DOHH2 (cell line): ENCODE results near the gene SST.

Experiments used
- H3F3A ChIP-seq: fragments of 200-600 bp; sonication (generic), shearing (Covaris generic); 2 replicates; pipeline ENCODE4 v1.6.0; 2016; ENCODE audit warnings: antibody characterized with exemption, mild to moderate bottlenecking; ENCODE audit not compliant: control insufficient read depth, insufficient read depth
- H3K27ac ChIP-seq: fragments of 200-600 bp; sonication (generic); 2 replicates; pipeline ENCODE4 v1.5.1; 2014; ENCODE audit warnings: low read depth, mild to moderate bottlenecking, low read length, moderate library complexity
- H3K27me3 ChIP-seq: fragments of 200-600 bp; sonication (generic); 2 replicates; pipeline ENCODE4 v1.6.1; 2014; ENCODE audit warnings: mild to moderate bottlenecking, low read length, mixed read lengths; ENCODE audit not compliant: control insufficient read depth
- H3K36me3 ChIP-seq: fragments of 200-600 bp; sonication (generic); 2 replicates; pipeline ENCODE4 v1.6.1; 2014; ENCODE audit warnings: mild to moderate bottlenecking, low read length, moderate library complexity, mixed read lengths; ENCODE audit not compliant: control insufficient read depth
- H3K4me1 ChIP-seq: fragments of 200-600 bp; sonication (generic); 2 replicates; pipeline ENCODE4 v1.6.1; 2014; ENCODE audit warnings: mild to moderate bottlenecking, low read length, mixed read lengths; ENCODE audit not compliant: control insufficient read depth
- H3K4me2 ChIP-seq: fragments of 200-600 bp; sonication (generic); 2 replicates; pipeline ENCODE4 v1.6.0; 2014; ENCODE audit warnings: mild to moderate bottlenecking, low read length, moderate library complexity
- H3K4me3 ChIP-seq: fragments of 200-600 bp; sonication (generic); 2 replicates; pipeline ENCODE4 v1.5.1; 2014; ENCODE audit warnings: mild to moderate bottlenecking, low read length, mixed read lengths
- H3K79me2 ChIP-seq: fragments of 200-600 bp; sonication (generic); 2 replicates; pipeline ENCODE4 v1.6.1; 2014; ENCODE audit warnings: mild to moderate bottlenecking, low read length, mixed read lengths; ENCODE audit not compliant: control insufficient read depth
- H3K9me2 ChIP-seq: fragments of 200-600 bp; sonication (generic); replicated peaks from 2 replicates; pipeline ENCODE4 v1.6.1; 2014; ENCODE audit warnings: mild to moderate bottlenecking, low read length, mixed read lengths; ENCODE audit not compliant: control insufficient read depth
- H3K9me3 ChIP-seq: fragments of 200-600 bp; sonication (generic); 2 replicates; pipeline ENCODE4 v1.6.1; 2014; ENCODE audit warnings: antibody characterized with exemption, low read length, mixed read lengths; ENCODE audit not compliant: control insufficient read depth, insufficient read depth
- H4K20me1 ChIP-seq: fragments of 200-600 bp; sonication (generic); 2 replicates; pipeline ENCODE4 v1.6.0; 2014; ENCODE audit warnings: low read depth, mild to moderate bottlenecking, antibody characterized with exemption, low read length, moderate library complexity; ENCODE audit not compliant: control insufficient read depth, insufficient read depth
- EZH2phosphoT487 ChIP-seq: fragments of 200-600 bp; sonication (generic); IDR thresholded peaks from 2 replicates; pipeline ENCODE4 v1.6.1; 2017; ENCODE audit warnings: borderline replicate concordance, mild to moderate bottlenecking, antibody characterized with exemption, low read length, moderate library complexity, mixed read lengths
- TF ChIP-seq, protein P1 (sequence below): fragments of 200-600 bp; sonication (generic); IDR thresholded peaks from one replicate; pipeline ENCODE4 v1.5.1; 2014; ENCODE audit warnings: antibody characterized with exemption, mild to moderate bottlenecking, low read depth, low read length; ENCODE audit not compliant: poor library complexity, severe bottlenecking

SST gene

DNA sequence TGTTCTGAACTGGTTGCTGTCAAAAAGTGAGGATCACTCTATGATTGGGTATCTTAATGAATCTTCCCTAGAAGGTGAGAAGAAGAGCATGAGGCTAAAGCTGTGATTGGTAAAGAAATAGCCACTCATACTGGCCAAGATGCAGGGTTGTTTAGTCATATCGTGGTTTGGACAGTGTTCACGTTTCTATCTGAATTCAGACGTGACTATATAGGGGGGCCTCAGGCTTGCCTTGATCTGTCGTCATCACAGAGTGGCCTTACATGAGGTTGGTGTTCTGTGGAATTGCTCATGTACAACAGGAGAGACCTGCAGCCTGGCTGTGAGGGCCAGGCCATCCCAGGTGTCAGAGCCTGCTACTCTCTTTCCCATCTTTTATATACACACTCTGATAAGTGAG, 19.8 kb upstream of the SST start:
- H3K4me1 ChIP-seq, result no peaks in the 10 kb centered on the region
- no peaks in the 10 kb centered on the region for H3K9me2 ChIP-seq
- H3K4me3 ChIP-seq, result no peak overlapping the region
- H3K4me2 ChIP-seq, result no peak overlapping the region
- 0 out of 2 replicates have a peak, but pooled peaks cover 3% of the 10 kb centered on the region for H3K9me3 ChIP-seq
- peaks cover 14% of the 10 kb centered on the region for H3K27me3 ChIP-seq
- no peaks in the 10 kb centered on the region for H3F3A ChIP-seq
- no peak overlapping the region for H3K27ac ChIP-seq
- H3K79me2 ChIP-seq, result no peaks in the 10 kb centered on the region
- TF ChIP-seq, protein P1, sequence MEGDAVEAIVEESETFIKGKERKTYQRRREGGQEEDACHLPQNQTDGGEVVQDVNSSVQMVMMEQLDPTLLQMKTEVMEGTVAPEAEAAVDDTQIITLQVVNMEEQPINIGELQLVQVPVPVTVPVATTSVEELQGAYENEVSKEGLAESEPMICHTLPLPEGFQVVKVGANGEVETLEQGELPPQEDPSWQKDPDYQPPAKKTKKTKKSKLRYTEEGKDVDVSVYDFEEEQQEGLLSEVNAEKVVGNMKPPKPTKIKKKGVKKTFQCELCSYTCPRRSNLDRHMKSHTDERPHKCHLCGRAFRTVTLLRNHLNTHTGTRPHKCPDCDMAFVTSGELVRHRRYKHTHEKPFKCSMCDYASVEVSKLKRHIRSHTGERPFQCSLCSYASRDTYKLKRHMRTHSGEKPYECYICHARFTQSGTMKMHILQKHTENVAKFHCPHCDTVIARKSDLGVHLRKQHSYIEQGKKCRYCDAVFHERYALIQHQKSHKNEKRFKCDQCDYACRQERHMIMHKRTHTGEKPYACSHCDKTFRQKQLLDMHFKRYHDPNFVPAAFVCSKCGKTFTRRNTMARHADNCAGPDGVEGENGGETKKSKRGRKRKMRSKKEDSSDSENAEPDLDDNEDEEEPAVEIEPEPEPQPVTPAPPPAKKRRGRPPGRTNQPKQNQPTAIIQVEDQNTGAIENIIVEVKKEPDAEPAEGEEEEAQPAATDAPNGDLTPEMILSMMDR, result no peak
- no peak for TF ChIP-seq EZH2phosphoT487
- no peaks in the 10 kb centered on the region for H3K36me3 ChIP-seq
- no peaks in the 10 kb centered on the region for H4K20me1 ChIP-seq

DNA sequence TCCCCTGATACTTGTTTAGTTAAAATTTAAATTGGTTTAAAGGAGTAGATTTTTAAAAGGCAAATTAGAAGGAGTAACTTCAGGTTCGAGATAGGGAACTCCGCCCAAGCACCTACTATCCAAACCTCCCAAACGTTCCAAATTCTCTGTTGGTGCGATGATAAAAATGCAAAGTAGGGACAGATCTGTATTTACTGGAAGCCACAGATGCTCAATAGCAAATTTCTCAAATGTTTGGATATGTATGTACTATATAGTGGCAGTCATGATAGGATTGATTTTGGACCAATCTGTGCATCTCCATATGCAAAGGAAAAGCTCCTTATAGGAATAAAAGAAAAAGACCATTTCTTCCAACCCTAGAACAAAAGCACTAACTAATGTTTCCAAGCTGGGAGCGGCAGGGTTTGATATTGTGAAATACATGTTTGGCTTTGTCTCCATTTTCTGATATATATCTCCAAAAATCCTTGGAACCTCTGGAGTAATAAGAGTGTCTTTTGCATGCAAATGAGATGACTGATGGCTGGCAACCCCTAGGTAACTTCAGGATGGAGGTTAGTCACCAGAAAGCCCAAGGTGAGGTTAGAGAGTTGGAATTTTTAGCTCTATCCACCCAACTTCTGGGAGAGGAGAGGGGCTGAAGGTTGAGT, 16.6 kb upstream of the SST start:
- Histone ChIP-seq H3K27me3 (peaks cover 8% of the 10 kb centered on the region), H3K9me2 (no peaks in the 10 kb centered on the region), H3K79me2 (no peaks in the 10 kb centered on the region), H3K36me3 (no peaks in the 10 kb centered on the region), H4K20me1 (no peaks in the 10 kb centered on the region), H3K27ac (no peak overlapping the region), H3K4me1 (no peaks in the 10 kb centered on the region), H3K4me3 (no peak overlapping the region), H3K9me3 (0 out of 2 replicates have a peak, but pooled peaks cover 3% of the 10 kb centered on the region), H3F3A (no peaks in the 10 kb centered on the region), H3K4me2 (no peak overlapping the region)
- TF ChIP-seq, protein P1, result no peak
- TF ChIP-seq EZH2phosphoT487, result no peak

DNA sequence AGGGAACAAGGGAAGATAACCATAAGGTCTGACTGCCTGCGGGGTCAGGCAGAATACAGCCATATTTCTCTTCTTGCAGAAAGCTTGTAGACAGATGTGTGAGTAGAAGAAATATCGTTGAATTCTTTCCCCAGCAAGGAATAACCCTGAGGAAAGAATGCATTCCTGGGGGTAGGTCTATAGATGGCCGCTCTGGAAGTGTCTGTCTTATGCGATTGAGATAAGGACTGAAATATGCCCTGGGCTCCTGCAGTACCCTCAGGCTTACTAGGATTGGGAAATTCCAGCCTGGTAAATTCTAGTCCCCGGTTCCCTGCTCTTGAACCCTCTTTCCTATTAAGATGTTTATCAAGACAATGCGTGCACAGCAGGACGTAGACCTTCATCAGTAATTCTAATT, 15.8 kb upstream of the SST start:
- no peaks in the 10 kb centered on the region for H3K36me3 ChIP-seq
- TF ChIP-seq, protein P1, result no peak
- no peak for TF ChIP-seq EZH2phosphoT487
- H3F3A ChIP-seq, result no peaks in the 10 kb centered on the region
- H3K4me3 ChIP-seq, result no peak overlapping the region
- 0 out of 2 replicates have a peak, but pooled peaks cover 3% of the 10 kb centered on the region for H3K9me3 ChIP-seq
- no peak overlapping the region for H3K4me2 ChIP-seq
- H3K4me1 ChIP-seq, result no peaks in the 10 kb centered on the region
- peaks cover 11% of the 10 kb centered on the region for H3K27me3 ChIP-seq
- no peaks in the 10 kb centered on the region for H3K9me2 ChIP-seq
- no peak overlapping the region for H3K27ac ChIP-seq
- no peaks in the 10 kb centered on the region for H4K20me1 ChIP-seq
- H3K79me2 ChIP-seq, result no peaks in the 10 kb centered on the region
